GM19463 (cell line): ENCODE data around the gene ICA1.
A peak's percentile ranks its signal among the peaks of the same experiment; 100 is the strongest.
"Not testable (repeated sequence)": the region's sequence is repeated elsewhere in the genome, so short reads cannot be mapped to it uniquely, and the experiment has no call there.

ENCODE experiments used
- ATAC-seq: cut with Tn5 transposase; IDR thresholded peaks from one replicate; pipeline ENCODE4 v1.9.1; 2021; ENCODE audit warnings: mild to moderate bottlenecking, moderate library complexity; ENCODE audit not compliant: unreplicated experiment

Gene ICA1

GRCh38 chr7:8263048-8263447 is 1.1 kb upstream of the ICA1 start:
- ATAC-seq, result no peak

- peak; percentile 15 for ATAC-seq
Observed at GRCh38 chr7:8260871-8261694, 884 bp downstream of the ICA1 start.

GRCh38 chr7:8259586-8260222 is 2.3 kb downstream of the ICA1 start:
- ATAC-seq, result no peak

DNA sequence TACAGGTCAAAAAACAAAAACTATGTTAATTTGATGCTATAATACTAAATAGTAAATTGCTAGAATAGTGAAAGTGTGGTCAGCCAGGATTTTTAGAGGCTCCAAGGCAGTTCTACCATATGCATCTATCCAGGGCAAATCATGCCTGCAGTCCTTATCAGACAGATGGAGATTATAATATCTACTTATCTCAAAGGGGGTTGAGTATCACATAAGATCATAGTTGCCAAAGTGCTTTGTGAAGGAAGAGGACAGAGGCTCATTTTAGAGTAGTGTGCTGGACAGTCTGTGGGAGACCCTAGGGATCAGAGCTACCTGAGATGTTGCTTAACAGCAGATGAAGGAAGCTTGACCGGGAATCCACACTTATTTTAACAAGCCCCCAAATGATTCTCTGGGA is 3.2 kb downstream of the ICA1 start:
- ATAC-seq, result no peak

GRCh38 chr7:8258166-8258565 is 3.8 kb downstream of the ICA1 start:
- no peak for ATAC-seq

- no peak for ATAC-seq
Observed at GRCh38 chr7:8255680-8256655, 6.0 kb downstream of the ICA1 start.

GRCh38 chr7:8254667-8255066 is 7.3 kb downstream of the ICA1 start:
- no peak for ATAC-seq

DNA sequence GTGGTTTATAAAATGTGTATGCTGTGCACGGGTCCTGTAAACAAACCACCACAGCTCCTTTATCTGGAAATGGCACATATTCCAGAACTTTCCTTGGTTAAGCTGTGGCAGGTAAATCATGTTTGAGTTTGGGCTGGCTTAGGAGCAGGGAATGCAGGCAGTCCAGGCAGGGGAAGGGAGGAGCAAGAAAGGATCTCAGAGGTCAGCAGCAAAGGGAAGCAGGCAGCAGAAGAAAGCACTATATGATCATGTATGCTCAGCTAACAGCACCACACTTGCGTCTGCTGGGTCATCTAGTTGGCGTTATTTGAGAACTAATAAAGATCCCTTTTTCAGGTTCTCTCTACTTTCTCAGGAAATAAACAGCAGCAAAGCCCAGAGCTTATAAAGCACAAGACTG is 7.8 kb downstream of the ICA1 start:
- no peak for ATAC-seq

DNA sequence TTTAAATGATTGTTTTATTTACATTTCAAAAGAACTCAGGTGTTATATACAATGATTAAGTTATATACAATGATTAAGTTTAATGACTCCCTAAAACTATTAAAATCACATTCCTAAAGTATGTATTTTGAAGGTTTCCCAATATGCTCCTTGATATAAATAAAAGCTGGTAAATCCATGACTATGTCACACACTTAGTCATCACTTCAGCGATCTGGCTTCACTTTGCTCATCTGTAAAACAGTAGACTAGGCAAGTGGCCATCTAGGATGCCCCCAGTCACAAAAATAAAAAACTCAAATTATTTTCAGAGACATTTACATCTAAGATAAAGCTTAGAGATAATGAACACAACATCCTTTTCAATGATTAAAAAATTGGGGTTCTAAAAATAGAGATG is 10.8 kb downstream of the ICA1 start:
- ATAC-seq, result no peak

DNA sequence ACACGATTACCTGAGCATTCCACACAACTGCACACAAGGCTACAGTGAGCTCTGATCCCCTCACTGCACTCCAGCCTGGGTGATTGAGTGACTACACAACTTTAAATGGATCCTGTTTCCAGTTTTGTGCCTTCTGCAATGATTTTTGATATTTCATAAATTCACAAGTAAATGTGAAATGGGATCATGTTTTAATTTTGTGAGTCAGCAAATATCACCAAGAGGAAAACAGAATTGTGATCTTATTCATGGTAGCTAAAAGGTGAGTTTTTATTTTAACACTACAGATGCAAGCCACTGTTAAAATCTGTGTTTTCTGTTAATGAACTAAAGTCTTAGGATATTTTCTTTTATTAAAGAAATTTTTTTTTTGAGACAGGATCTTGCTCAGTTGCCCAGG is 11.4 kb downstream of the ICA1 start:
- ATAC-seq, result no peak

GRCh38 chr7:8249121-8249520 is 12.8 kb downstream of the ICA1 start:
- ATAC-seq, result no peak

DNA sequence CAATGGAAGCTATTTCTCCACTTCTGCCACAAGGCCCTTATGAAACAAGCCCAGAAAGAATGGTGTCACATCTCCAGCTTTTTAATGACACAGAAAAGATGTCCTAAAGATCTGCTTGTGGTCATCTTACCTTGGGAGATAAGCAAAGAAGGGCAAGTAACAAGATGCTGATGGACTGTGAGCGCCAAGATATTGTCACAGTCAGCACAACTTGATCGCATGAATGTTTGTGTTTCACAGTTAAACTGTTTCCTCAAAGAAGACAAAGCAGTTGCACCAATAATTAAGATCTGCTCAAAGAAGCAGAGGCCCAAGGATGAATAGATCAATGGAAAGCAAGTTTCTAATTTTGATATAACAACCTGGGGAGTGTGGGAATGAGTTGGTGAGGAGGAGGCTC is 15.9 kb downstream of the ICA1 start:
- ATAC-seq, result no peak

GRCh38 chr7:8245032-8245431 is 16.9 kb downstream of the ICA1 start:
- not testable (repeated sequence) for ATAC-seq

- not testable (repeated sequence) for ATAC-seq
Observed at GRCh38 chr7:8243059-8243458, 18.9 kb downstream of the ICA1 start.

DNA sequence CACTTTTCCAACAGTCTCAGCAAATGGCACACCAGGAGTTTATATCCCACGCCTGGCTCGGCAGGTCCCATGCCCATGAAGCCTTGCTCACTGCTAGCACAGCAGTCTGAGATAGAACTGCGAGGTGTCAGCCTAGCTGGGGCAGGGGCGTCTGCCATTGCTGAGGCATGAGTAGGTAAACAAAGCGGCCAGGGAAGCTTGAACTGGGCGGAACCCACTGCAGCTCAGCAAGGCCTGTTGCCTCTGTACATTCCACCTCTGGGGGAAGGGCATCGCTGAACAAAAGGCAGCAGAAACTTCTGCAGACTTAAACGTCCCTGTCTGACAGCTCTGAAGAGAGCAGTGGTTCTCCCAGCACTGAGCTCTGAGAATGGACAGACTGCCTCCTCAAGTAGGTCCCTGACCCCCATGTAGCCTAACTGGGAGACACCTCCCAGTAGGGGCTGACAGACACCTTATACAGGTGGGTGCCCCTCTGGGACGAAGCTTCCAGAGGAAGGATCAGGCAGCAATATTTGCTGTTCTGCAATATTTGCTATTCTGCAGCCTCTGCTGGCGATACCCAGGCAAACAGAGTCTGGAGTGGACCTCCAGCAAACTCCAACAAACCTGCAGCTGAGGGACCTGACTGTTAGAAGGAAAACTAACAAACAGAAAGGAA is 22.1 kb downstream of the ICA1 start:
- not testable (repeated sequence) for ATAC-seq

GRCh38 chr7:8236780-8237407 is 25.1 kb downstream of the ICA1 start:
- no peak for ATAC-seq

DNA sequence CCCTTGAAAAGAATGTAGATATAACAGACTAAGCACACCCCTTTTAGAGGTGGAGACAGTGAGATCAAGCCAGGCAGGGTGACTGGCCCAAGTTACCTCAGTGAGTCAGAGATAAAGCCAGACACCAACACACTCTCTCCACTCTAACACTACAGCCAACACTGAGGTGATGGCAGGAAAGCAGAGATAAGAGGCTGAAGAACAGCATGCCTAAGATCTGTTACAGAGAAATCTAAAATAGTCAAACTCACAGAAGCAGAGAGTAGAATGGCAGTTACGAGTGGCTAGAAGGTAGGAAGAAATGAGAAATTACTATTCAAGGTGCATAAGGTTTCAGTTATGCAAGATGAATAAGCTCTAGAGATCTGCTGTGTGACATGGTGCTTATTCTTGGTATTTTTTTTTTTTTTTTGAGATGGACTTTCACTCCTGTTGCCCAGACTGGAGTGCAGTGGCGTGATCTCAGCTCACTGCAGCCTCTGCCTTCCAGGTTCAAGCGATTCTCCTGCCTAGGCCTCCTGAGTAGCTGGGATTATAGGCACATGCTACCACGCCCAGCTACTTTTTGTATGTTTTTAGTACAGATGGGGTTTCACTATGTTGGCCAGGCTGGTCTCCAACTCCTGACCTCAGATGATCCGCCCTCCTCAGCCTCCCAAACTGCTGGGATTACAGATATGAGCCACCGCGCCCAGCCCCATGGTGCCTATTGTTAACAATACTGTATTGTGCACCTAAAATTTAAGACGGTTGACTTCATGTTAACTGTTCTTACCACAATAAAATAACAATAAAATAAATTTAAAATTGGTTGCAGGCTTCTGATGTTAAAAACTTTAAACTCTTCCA is 28.7 kb downstream of the ICA1 start:
- ATAC-seq, result no peak

GRCh38 chr7:8229927-8230326 is 32.0 kb downstream of the ICA1 start:
- no peak for ATAC-seq
